ENCODE measurements around the gene GALNT11. TPM values are rescaled to one million over a fixed set of nuclear protein-coding genes. Genes with fewer than 3 reads are reported as not detected.

Gene GALNT11
- total and polyA plus RNA-seq, 9 of the 15 experiments (the other 6 are each of a cell fraction or from before 2014, with no cell fraction given) = 8.2 to 59.5 (median 36.5) TPM

- no peaks in the 10 kb centered on the region; the same call in 2 of the 3 replicates for H3K79me2 ChIP-seq (ENCODE audit: control insufficient read depth, insufficient read depth, low read length)
- in situ Hi-C loops (cut with MboI) (no loop called here), intact Hi-C loops (cut with micrococcal nuclease) (no loop called here)
- BruUV-seq (replicated peaks) = no TSS peak
- 0 out of 5 replicates have a peak, but pooled peaks cover 0 to 3% of the 10 kb centered on the region in 2 experiments for H3K4me1 ChIP-seq (replicated peaks in 1 of 2; ENCODE audit: control insufficient read depth in 2 of 2, insufficient read depth in 2 of 2, low read length in 2 of 2)
- no peak overlapping the region for H3K4me3 ChIP-seq
- no peak overlapping the region for H3K4me2 ChIP-seq (ENCODE audit: insufficient read depth, low read length)
- WGBS (ENCODE audit: insufficient coverage, low coverage, missing lambda C conversion rate) = 96% methylated on average over 7 of the region's 7 CpGs
- POLR2A ChIA-PET = interaction anchor here (2.3 to 2.4 kb wide), 2 partner anchors 8 to 9 kb away, joined by 7 to 9 read pairs; no protein-coding TSS in a partner anchor
- H3K27me3 ChIP-seq (ENCODE audit: control insufficient read depth in 2 of 2, insufficient read depth in 2 of 2, low read length in 2 of 2) = no peaks in the 10 kb centered on the region
- CTCF ChIA-PET (ENCODE audit: low intra/inter-chr PET ratio) = no interaction called here
- peaks cover 5% of the 10 kb centered on the region for H3K9me3 ChIP-seq (replicated peaks; ENCODE audit: control insufficient read depth, insufficient read depth, low read depth, low read length)
- ATAC-seq (no peak), FAIRE-seq (no peak), DNase-seq (ENCODE audit: extremely low read depth in 1 of 4, low spot score in 3 of 4) (no peak)
- no peak overlapping the region for H3K9ac ChIP-seq (ENCODE audit: insufficient read depth in 1 of 2, low read depth in 2 of 2, low read length in 2 of 2)
- no peaks in the 10 kb centered on the region for H4K20me1 ChIP-seq (replicated peaks; ENCODE audit: control insufficient read depth, insufficient read depth, low read length)
- no peak overlapping the region for H3K27ac ChIP-seq (ENCODE audit: extremely low read depth, low read depth, low read length)
- peaks cover 88% of the 10 kb centered on the region for H3K36me3 ChIP-seq (ENCODE audit: control insufficient read depth, insufficient read depth, low read length)
- no peaks in the 10 kb centered on the region for H3K9me1 ChIP-seq (ENCODE audit: control insufficient read depth, insufficient read depth, low read length)
- no peak overlapping the region for H2AFZ ChIP-seq (ENCODE audit: low read depth, low read length)
- TF ChIP-seq BCOR (IDR thresholded peaks at IDR 0.05) (no peak), ZNF3 (CRISPR knock-in tag; IDR thresholded peaks at IDR 0.05) (no peak), BACH1 (tag; IDR thresholded peaks at IDR 0.05) (no peak), ETS2 (tag; IDR thresholded peaks at IDR 0.05; ENCODE audit: borderline replicate concordance, poor library complexity, severe bottlenecking) (no peak), SNRNP70 (optimal IDR thresholded peaks at IDR 0.05; ENCODE audit: low read depth, low read length) (no peak), POLR2G (IDR thresholded peaks at IDR 0.05; ENCODE audit: low read depth, low read length) (0 out of 2 replicates have a peak, but pooled peaks have one; percentile 27), ZKSCAN8 (CRISPR knock-in tag; IDR thresholded peaks at IDR 0.05) (no peak), MEF2D (tag; conservative IDR thresholded peaks at IDR 0.05; ENCODE audit: low read depth) (no peak)
- TF ChIP-seq, protein P1, sequence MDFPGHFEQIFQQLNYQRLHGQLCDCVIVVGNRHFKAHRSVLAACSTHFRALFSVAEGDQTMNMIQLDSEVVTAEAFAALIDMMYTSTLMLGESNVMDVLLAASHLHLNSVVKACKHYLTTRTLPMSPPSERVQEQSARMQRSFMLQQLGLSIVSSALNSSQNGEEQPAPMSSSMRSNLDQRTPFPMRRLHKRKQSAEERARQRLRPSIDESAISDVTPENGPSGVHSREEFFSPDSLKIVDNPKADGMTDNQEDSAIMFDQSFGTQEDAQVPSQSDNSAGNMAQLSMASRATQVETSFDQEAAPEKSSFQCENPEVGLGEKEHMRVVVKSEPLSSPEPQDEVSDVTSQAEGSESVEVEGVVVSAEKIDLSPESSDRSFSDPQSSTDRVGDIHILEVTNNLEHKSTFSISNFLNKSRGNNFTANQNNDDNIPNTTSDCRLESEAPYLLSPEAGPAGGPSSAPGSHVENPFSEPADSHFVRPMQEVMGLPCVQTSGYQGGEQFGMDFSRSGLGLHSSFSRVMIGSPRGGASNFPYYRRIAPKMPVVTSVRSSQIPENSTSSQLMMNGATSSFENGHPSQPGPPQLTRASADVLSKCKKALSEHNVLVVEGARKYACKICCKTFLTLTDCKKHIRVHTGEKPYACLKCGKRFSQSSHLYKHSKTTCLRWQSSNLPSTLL (IDR thresholded peaks at IDR 0.05) = no peak
- TF ChIP-seq, protein P2, sequence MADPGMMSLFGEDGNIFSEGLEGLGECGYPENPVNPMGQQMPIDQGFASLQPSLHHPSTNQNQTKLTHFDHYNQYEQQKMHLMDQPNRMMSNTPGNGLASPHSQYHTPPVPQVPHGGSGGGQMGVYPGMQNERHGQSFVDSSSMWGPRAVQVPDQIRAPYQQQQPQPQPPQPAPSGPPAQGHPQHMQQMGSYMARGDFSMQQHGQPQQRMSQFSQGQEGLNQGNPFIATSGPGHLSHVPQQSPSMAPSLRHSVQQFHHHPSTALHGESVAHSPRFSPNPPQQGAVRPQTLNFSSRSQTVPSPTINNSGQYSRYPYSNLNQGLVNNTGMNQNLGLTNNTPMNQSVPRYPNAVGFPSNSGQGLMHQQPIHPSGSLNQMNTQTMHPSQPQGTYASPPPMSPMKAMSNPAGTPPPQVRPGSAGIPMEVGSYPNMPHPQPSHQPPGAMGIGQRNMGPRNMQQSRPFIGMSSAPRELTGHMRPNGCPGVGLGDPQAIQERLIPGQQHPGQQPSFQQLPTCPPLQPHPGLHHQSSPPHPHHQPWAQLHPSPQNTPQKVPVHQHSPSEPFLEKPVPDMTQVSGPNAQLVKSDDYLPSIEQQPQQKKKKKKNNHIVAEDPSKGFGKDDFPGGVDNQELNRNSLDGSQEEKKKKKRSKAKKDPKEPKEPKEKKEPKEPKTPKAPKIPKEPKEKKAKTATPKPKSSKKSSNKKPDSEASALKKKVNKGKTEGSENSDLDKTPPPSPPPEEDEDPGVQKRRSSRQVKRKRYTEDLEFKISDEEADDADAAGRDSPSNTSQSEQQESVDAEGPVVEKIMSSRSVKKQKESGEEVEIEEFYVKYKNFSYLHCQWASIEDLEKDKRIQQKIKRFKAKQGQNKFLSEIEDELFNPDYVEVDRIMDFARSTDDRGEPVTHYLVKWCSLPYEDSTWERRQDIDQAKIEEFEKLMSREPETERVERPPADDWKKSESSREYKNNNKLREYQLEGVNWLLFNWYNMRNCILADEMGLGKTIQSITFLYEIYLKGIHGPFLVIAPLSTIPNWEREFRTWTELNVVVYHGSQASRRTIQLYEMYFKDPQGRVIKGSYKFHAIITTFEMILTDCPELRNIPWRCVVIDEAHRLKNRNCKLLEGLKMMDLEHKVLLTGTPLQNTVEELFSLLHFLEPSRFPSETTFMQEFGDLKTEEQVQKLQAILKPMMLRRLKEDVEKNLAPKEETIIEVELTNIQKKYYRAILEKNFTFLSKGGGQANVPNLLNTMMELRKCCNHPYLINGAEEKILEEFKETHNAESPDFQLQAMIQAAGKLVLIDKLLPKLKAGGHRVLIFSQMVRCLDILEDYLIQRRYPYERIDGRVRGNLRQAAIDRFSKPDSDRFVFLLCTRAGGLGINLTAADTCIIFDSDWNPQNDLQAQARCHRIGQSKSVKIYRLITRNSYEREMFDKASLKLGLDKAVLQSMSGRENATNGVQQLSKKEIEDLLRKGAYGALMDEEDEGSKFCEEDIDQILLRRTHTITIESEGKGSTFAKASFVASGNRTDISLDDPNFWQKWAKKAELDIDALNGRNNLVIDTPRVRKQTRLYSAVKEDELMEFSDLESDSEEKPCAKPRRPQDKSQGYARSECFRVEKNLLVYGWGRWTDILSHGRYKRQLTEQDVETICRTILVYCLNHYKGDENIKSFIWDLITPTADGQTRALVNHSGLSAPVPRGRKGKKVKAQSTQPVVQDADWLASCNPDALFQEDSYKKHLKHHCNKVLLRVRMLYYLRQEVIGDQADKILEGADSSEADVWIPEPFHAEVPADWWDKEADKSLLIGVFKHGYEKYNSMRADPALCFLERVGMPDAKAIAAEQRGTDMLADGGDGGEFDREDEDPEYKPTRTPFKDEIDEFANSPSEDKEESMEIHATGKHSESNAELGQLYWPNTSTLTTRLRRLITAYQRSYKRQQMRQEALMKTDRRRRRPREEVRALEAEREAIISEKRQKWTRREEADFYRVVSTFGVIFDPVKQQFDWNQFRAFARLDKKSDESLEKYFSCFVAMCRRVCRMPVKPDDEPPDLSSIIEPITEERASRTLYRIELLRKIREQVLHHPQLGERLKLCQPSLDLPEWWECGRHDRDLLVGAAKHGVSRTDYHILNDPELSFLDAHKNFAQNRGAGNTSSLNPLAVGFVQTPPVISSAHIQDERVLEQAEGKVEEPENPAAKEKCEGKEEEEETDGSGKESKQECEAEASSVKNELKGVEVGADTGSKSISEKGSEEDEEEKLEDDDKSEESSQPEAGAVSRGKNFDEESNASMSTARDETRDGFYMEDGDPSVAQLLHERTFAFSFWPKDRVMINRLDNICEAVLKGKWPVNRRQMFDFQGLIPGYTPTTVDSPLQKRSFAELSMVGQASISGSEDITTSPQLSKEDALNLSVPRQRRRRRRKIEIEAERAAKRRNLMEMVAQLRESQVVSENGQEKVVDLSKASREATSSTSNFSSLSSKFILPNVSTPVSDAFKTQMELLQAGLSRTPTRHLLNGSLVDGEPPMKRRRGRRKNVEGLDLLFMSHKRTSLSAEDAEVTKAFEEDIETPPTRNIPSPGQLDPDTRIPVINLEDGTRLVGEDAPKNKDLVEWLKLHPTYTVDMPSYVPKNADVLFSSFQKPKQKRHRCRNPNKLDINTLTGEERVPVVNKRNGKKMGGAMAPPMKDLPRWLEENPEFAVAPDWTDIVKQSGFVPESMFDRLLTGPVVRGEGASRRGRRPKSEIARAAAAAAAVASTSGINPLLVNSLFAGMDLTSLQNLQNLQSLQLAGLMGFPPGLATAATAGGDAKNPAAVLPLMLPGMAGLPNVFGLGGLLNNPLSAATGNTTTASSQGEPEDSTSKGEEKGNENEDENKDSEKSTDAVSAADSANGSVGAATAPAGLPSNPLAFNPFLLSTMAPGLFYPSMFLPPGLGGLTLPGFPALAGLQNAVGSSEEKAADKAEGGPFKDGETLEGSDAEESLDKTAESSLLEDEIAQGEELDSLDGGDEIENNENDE (IDR thresholded peaks at IDR 0.05; ENCODE audit: low read depth, low read length) = no peak
Measured at GRCh38 chr7:152126741-152127140, 101.3 kb downstream of the GALNT11 start.
